NCI-H748 (cell line): ENCODE measurements around the gene OR2F2.

Experiments
- DNase-seq: peaks from one replicate; lab custom pipeline; 2025; ENCODE audit not compliant: unreplicated experiment; lab: John Stamatoyannopoulos, UW

The OR2F2 gene

GRCh38 chr7:143913945-143914615 lies 21.0 kb upstream of the OR2F2 start:
- no peak for DNase-seq

DNA sequence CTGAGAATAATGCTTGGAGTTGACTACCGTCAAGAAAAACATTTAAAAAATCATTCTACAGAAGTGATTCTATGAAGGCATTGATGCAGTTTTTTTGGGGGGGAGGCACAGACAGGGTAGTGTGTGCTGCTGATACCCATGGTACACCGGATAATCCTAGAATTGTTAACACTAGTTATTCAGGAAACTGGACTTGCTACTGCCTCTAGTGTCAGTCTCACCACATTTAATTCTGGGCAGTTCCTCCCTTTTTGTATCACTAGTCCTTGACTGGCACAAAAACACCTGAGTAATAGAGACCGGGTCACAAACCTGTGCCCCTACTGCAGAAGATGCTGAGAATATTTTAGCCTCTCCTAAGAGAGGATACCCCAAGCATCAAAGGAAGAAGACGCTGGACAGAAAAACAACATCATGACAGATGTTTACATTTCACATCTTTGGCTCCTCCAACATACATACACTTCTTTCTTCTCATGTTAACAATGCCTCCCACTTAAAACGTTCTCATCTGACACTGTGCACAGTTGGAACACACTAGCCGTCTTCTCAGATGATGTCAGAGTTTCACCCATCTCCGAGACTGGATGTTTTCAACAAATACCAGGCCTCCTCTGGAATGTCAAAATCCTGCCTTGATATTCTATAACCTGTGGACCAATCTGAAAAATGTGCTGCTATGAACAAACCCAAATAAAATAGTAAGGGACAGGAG lies 19.9 kb upstream of the OR2F2 start:
- DNase-seq = no peak

DNA sequence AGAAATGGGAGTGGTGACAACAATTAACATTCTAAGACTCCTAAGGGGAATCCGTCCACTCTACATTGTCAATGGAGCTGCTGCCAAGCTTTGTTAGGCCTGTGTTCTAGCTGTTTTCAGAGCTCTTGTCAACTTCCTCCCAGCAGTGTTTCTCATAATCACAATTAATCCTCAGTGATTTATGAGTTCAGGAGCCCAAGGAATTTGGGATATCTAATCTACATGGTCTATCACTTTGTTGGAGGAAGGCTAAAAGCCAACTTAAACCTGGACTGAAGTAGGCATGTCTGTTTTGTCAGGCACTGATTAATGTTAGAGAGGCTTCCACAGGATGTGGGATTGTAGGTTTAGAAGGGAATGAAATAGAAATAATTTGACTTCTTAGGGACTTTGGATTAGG lies 10.2 kb upstream of the OR2F2 start:
- no peak for DNase-seq

DNA sequence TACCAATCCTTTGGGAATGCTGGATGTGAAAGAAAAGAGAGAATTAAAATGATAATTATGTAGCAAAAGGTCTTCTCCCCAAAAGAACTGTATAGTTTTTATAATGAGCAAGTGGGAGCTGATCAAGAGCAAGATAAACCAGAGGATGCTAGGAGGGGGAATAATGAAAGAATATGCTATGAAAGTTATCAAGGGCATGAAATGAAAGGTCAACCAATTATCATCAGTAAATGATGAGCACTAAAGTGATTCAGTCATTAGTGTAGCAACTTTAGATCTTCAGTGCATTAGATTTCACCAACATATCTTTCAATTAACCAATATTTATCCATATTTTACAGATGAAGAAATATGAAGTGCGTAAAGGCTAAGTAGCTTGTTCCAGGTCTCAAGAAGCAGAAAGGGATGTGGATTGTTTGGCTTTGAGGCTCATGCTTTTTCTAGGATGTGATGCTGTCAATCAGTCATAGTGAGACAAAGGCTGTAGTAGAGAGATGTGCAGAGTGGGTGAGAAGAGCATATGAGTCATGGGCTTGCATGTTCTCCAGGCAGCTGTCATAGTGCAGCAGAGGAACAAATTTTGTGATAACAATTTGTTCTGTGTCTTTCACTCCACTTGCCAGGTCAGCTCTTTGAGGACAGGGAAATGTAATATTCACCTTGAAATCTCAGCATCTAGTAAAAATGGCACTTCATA lies 5.7 kb upstream of the OR2F2 start:
- no peak for DNase-seq

GRCh38 chr7:143931739-143932138 lies 3.3 kb upstream of the OR2F2 start:
- DNase-seq = no peak

GRCh38 chr7:143936087-143937009 lies 1.3 kb downstream of the OR2F2 start:
- DNase-seq = no peak

DNA sequence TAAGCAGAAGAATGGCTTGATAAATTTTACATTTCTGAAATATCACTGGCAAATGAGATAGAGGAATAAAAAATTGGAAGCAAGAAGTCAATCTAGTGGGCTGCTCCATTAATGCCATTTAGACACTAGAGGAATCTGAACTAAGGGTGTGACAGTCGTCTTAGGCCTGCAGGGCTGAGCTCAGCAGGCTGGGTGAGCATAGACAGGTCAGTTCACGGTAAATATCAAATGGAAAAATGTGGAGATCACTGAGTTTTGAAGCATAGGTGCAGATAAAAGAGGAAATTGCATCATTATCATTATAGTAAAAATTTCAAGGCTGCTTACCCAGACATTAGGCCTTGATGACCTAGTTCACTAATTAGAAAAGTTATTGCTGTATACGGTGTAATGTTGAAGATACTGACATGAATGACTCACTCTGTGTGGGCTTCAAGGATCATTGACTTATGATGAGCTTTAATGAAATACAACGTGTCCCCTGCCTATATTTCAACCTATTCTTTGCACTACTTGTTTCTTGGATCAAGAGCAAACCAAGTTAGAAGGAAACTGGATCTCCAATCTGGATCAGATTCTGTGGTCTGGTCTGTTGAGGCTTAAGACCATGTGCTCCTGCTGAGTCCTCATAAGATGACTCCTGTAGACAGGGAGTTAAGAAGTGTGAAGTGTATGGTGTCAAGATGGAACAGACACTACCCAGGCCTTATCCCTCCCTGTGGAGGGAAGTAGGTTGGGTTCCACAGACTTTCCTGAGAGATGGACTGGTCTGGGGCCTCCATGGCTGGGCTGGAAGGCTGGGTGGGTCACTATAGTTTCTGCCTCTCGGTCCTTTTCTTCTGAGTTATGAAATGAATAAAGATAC lies 3.6 kb downstream of the OR2F2 start:
- no peak for DNase-seq

DNA sequence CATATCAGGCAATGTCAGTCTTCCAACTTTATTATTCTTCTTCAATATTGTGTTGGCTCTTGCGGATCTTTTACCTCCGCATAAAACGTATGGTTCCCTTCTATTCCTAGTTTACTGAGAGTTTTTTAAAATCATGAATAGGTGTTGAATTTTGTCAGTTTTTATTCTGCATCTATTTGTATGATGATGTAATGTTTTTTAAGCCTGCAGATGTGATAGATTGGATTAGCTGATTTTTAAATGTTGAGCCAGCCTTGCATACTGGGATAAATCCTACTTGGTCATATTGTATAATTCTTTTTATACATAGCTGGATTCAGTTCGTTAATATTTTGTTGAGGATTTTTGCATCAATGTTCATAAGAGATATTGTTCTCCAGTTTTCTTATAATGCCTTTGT lies 10.4 kb downstream of the OR2F2 start:
- no peak for DNase-seq

DNA sequence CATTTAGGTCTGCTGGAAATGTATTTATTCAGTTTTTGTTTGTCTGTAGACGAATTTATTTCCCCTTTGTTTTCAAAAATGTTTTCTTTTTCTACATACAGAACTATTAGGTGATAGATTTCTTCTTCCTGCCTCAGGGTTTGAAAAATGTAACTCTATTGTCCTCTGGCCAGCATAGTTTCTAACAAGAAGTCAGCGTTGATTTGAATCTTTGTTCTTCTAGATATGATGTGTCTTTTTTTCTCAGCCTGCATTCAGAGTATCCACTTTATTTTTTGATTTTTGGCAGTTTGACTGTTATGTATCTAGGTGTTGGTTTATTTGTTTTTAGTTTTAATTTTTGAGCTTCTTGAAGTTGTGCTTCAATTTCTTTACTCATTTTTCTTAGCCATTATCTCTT lies 12.1 kb downstream of the OR2F2 start:
- DNase-seq = no peak

DNA sequence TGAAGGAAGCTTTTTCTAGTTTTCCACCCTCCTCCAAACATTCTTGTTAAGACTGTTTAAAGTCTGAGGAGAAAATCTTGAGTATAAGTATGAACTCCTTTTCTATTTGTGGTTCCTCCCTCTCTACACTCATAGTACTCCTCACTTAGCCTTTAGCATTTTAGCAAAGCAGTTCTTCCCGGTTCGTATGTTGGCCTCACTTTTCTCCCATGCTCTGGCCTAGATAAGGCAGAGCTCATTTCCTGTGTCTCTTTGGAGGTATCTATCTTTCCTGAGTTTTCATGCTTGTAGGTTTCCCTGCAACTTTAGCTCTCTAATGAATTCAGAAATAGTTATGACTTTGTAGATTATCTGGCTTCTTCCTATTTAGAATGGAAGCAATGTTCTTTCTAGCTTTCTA lies 13.7 kb downstream of the OR2F2 start:
- DNase-seq = no peak

DNA sequence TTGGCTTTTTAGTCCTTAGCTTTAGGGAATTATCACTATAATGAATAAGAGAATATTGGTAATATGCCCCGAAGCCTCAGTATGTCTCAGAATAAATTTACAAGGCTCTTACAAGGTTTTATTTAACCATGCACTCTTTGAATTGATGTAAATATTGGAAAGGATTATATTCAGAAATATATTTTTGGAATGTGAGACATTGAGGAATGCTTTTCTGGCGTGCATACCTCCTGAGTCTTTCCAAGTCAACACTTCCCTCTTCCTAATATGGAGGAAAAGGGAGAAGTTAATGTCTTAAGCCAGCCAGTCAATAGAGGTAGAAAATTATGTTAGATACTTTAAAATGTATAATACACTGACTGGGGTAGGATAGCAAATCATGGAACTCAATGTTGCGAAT lies 18.4 kb downstream of the OR2F2 start:
- DNase-seq = no peak

DNA sequence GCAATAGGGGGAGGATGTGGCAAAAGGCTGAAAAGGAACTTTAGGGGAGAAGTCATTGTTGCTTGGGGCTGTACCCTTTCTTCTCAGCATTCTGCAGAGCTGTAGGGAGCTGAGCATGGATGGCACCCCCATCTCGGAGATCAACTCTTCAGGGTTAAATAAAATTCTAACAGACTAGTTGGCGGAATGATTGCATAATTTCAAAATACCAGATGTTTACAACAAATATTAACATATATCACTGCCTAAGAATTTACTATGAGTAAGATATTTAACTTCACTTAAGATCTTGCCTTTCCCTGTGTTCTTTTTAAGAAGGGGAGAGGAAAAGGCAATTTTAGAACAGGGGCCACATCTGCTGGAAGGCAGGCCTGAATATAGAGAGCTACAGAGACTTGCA lies 19.1 kb downstream of the OR2F2 start:
- no peak for DNase-seq

DNA sequence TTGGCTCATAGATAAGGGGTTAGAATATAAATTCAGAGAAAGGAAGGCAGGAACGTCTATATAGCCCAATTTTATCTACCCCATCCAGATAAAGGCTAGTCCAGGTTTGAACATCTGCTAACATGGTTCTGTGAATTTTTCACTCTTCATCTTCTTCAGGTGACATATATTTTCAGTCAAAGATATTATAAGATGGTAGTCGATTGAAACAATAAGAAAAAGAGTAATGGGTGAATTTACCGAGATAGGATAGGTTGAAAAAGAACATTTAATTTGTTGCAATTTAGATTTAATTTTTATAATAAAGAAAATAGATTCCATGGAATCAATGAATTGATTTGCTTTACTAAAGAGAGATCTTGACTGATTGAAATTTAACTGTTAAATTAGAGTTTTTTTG lies 19.5 kb downstream of the OR2F2 start, which contains the start of gene OR2F1:
TSS of gene OR2F1 (plus strand) at position 301 of the 400 bp plus-strand sequence. CDS start 5,127 bp downstream, outside the sequence.
- DNase-seq = no peak

GRCh38 chr7:143958781-143959180 lies 23.7 kb downstream of the OR2F2 start:
- DNase-seq = no peak

DNA sequence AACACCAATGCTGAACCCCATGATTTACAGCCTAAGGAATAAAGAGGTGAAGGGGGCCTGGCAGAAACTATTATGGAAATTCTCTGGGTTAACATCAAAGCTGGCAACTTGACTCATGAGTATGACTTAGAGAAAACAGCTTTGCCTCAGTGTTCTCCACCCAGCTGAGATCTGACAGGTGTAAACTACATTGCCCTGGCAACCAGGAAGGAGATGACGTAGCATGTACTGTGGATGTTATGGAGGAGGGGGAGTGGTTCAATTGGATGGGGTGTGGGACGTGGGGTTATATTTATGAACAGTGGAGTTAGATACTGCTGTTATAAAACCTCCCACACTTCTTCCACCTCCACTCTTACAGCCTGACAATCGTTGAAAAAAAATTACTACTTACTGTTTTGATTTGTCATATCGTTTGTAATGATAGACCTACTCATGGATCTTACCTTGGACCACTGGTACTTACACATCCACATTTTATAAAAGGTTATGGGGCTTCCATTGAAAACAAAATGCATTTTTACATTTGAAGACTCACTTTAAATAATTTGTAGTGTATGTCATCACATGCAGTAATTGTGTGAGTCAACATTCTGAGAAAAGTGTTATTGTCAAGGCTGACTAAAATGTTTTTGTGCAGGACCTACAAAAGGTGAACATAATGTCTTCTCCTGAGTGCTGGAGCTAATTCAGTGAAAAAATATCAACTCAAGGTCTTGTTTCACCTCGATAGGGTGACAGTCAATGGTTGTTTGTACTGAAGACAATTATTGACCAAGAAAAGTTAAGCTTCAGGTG lies 26.0 kb downstream of the OR2F2 start:
- no peak for DNase-seq

DNA sequence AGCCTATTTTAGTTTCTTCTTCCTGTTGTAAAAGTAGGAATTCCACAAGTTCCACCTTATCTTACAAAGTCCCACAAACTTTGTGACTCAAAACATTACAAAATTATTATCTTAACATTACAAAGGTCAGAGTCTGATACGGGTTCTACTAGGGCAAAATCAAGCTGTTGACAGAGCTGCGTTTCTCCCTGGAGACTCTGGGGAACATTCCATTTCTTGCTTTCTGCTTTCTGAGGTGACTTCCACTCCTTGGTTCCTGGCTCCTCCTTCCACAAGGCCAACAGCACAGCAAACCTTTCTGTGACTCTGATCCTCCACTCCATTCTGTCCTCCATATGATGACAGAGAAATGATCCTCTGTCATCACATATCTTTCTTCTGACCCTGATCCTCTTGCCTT lies 30.2 kb downstream of the OR2F2 start:
- DNase-seq = no peak

GRCh38 chr7:143967398-143967797 lies 32.4 kb downstream of the OR2F2 start:
- no peak for DNase-seq

- no peak for DNase-seq
Observed at GRCh38 chr7:143973870-143974416, 38.9 kb downstream of the OR2F2 start.

DNA sequence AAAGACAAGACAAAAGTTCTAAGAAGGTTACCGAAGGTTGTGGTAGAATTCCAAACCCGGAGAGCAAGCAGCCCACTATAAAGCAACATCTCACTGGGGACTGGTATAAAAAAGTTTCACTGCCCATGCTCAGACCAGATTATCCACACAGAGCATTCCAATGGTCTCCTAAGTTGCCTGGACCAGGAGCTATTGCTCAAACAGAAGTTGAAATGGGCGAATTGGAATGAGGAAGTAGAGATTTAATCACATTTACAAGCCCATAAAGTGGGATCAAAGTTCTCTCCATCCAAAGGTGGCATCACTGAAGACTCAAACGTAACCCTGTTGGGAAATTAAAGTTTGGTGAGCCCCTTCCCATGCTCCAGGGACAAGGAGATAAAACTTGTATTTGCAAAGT lies 39.4 kb downstream of the OR2F2 start:
- no peak for DNase-seq
